Measurements from ENCODE around the gene RAB9A.

DNA sequence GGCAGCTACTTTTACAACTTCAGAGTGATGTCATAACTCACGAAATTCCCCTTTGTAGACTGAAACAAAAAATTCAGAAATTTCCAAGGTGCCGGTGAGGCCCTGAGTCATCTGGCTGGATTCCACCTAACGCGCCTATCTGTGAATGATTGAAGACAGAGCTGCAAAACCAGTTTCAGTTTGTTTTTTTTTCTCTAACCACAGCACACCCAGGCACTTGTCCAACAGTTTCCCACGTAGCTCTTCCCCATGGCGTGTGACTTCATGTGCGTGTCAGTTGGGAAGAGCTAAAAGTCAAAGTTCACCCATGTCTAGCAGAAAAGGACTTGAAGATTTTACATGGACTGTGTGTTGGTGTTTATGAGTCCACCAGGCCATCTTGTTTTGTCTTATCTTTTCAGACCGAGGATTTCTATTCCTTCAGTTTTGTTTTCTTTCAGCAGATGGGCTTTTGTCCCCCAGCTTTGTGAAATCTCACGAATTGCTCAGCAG is 19.6 kb upstream of the RAB9A start:
- no peak for TF ChIP-seq POLR2A (IDR thresholded peaks at IDR 0.05)
- TF ChIP-seq, protein P1, sequence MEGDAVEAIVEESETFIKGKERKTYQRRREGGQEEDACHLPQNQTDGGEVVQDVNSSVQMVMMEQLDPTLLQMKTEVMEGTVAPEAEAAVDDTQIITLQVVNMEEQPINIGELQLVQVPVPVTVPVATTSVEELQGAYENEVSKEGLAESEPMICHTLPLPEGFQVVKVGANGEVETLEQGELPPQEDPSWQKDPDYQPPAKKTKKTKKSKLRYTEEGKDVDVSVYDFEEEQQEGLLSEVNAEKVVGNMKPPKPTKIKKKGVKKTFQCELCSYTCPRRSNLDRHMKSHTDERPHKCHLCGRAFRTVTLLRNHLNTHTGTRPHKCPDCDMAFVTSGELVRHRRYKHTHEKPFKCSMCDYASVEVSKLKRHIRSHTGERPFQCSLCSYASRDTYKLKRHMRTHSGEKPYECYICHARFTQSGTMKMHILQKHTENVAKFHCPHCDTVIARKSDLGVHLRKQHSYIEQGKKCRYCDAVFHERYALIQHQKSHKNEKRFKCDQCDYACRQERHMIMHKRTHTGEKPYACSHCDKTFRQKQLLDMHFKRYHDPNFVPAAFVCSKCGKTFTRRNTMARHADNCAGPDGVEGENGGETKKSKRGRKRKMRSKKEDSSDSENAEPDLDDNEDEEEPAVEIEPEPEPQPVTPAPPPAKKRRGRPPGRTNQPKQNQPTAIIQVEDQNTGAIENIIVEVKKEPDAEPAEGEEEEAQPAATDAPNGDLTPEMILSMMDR (IDR thresholded peaks at IDR 0.05): no peak
